ENCODE data around the gene TBC1D8.

TBC1D8 gene

DNA sequence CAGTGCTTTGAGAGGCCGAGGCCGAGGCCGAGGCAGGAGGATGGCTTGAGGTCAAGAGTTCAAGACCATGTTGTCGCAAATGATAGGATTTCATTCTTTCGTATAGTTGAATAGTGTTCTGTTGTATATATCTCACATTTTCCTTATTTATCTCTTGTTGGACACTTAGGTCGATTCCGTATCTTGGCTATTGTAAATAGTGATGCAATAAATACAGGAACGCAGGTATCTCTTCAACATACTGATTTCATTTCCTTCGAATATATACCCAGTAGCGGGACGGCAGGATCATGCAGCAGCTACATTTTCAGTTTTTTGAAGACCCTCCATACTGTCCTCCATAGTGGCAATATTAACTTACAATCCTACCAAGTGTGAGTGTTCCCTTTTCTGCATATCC, 4.1 kb downstream of the TBC1D8 start:
- DNase-seq (ENCODE audit: low read depth in 1 of 2, low spot score in 1 of 2), result no peak
- H3K27ac ChIP-seq (replicated peaks), result no peak overlapping the region
- no peaks in the 10 kb centered on the region for H3K27me3 ChIP-seq (ENCODE audit: insufficient read depth, poor library complexity, severe bottlenecking)
- H3K4me3 ChIP-seq (replicated peaks; ENCODE audit: insufficient read depth, low read length), result no peak overlapping the region
- TF ChIP-seq REST (IDR thresholded peaks at IDR 0.05; ENCODE audit: insufficient replicate concordance, low read depth), result no peak
- TF ChIP-seq, protein P1, sequence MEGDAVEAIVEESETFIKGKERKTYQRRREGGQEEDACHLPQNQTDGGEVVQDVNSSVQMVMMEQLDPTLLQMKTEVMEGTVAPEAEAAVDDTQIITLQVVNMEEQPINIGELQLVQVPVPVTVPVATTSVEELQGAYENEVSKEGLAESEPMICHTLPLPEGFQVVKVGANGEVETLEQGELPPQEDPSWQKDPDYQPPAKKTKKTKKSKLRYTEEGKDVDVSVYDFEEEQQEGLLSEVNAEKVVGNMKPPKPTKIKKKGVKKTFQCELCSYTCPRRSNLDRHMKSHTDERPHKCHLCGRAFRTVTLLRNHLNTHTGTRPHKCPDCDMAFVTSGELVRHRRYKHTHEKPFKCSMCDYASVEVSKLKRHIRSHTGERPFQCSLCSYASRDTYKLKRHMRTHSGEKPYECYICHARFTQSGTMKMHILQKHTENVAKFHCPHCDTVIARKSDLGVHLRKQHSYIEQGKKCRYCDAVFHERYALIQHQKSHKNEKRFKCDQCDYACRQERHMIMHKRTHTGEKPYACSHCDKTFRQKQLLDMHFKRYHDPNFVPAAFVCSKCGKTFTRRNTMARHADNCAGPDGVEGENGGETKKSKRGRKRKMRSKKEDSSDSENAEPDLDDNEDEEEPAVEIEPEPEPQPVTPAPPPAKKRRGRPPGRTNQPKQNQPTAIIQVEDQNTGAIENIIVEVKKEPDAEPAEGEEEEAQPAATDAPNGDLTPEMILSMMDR (IDR thresholded peaks at IDR 0.05; ENCODE audit: insufficient read depth, low read length), result no peak
- TF ChIP-seq POLR2AphosphoS5 (IDR thresholded peaks at IDR 0.05; ENCODE audit: low read depth), result no peak
- no peak for TF ChIP-seq SPI1 (IDR thresholded peaks at IDR 0.05; ENCODE audit: borderline replicate concordance, low read depth)
- TF ChIP-seq GABPA (IDR thresholded peaks at IDR 0.05; ENCODE audit: low read depth), result no peak

DNA sequence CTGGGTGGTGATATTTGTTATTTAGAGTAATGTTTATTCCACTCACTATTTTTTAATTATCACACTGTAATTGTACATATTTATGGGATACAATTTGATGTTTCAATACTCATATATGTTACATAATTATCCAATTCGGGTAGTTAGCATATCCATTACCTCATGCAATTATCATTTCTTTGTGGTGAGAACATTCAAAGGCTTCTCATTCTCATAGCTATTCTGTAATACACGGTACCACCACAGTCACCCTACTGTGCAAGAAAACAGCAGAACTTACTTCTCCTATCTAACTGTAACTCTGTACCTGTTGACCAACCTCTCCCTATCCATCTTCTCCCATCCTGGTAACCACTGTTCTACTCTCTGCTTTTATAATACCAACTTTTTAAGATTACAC, 4.6 kb downstream of the TBC1D8 start:
- no peak for DNase-seq (ENCODE audit: low read depth in 1 of 2, low spot score in 1 of 2)
- no peaks in the 10 kb centered on the region for H3K27me3 ChIP-seq (ENCODE audit: insufficient read depth, poor library complexity, severe bottlenecking)
- no peak for TF ChIP-seq GABPA (IDR thresholded peaks at IDR 0.05; ENCODE audit: low read depth)
- TF ChIP-seq SPI1 (IDR thresholded peaks at IDR 0.05; ENCODE audit: borderline replicate concordance, low read depth), result no peak
- no peak for TF ChIP-seq POLR2AphosphoS5 (IDR thresholded peaks at IDR 0.05; ENCODE audit: low read depth)
- TF ChIP-seq REST (IDR thresholded peaks at IDR 0.05; ENCODE audit: insufficient replicate concordance, low read depth), result no peak
- TF ChIP-seq, protein P1 (IDR thresholded peaks at IDR 0.05; ENCODE audit: insufficient read depth, low read length), result no peak
- no peak overlapping the region for H3K4me3 ChIP-seq (replicated peaks; ENCODE audit: insufficient read depth, low read length)
- H3K27ac ChIP-seq (replicated peaks), result no peak overlapping the region

DNA sequence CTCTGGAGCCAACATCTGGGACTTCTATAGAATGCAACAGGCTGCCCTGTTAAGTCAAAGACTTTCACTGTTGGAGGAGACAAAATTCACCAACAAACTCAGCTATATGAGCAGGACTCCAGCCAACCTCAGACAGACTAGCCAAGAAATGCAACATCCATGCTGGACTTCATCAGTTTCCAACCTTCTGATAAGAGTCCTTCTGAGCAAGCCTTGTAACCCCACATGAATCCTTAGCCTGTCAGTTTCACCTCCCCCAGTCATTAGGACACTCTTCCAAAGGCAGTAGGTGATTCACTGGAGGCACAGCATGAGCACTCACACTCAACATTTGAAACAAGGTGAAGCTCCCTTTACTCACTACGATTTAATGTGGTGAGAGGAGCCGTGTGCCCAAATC, 5.8 kb downstream of the TBC1D8 start:
- no peak overlapping the region for H3K4me3 ChIP-seq (replicated peaks; ENCODE audit: insufficient read depth, low read length)
- no peaks in the 10 kb centered on the region for H3K27me3 ChIP-seq (ENCODE audit: insufficient read depth, poor library complexity, severe bottlenecking)
- TF ChIP-seq REST (IDR thresholded peaks at IDR 0.05; ENCODE audit: insufficient replicate concordance, low read depth) (no peak), SPI1 (IDR thresholded peaks at IDR 0.05; ENCODE audit: borderline replicate concordance, low read depth) (no peak), GABPA (IDR thresholded peaks at IDR 0.05; ENCODE audit: low read depth) (no peak)
- TF ChIP-seq, protein P1 (IDR thresholded peaks at IDR 0.05; ENCODE audit: insufficient read depth, low read length), result no peak
- DNase-seq (ENCODE audit: low read depth in 1 of 2, low spot score in 1 of 2), result no peak
- no peak overlapping the region for H3K27ac ChIP-seq (replicated peaks)

All from HL-60 (cell line).